ENCODE measurements around the gene FKBP10.
"Not testable (repeated sequence)": the region's sequence is repeated elsewhere in the genome, so short reads cannot be mapped to it uniquely, and the experiment has no call there.

DNA sequence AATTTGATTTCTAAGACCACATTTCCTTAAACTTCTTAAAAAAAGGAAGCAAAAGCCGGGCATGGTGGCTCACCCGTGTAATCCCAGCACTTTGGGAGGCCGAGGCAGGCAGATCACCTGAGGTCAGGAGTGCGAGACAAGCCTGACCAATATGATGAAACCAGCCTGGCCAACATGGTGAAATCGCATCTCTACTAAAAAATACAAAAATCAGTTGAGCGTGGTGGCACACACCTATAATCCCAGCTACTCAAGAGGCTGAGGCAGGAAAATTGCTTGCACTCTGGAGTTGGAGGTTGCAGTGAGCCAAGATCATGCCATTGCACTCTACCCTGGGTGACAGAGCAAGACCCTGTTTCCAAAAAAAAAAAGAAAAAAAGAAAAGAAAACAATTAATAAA lies 28.0 kb downstream of the FKBP10 start:
- not testable (repeated sequence) for TF ChIP-seq ESRRG (CRISPR knock-in tag; IDR thresholded peaks at IDR 0.05); ZFP30 (CRISPR knock-in tag; IDR thresholded peaks at IDR 0.05); ZNF565 (CRISPR knock-in tag; conservative IDR thresholded peaks at IDR 0.05; ENCODE audit: low read depth); POU6F1 (CRISPR knock-in tag; IDR thresholded peaks at IDR 0.05; ENCODE audit: borderline replicate concordance, low read depth); ISL1 (CRISPR knock-in tag; IDR thresholded peaks at IDR 0.05); TOX (CRISPR knock-in tag; IDR thresholded peaks at IDR 0.05; ENCODE audit: borderline replicate concordance); ARNTL (CRISPR knock-in tag; IDR thresholded peaks at IDR 0.05; ENCODE audit: borderline replicate concordance, low read depth); CSRNP3 (CRISPR knock-in tag; IDR thresholded peaks at IDR 0.05); GLIS3 (CRISPR knock-in tag; IDR thresholded peaks at IDR 0.05); TCF4 (CRISPR knock-in tag; IDR thresholded peaks at IDR 0.05; ENCODE audit: borderline replicate concordance); ZNF70 (CRISPR knock-in tag; IDR thresholded peaks at IDR 0.05); BACH2 (CRISPR knock-in tag; IDR thresholded peaks at IDR 0.05; ENCODE audit: borderline replicate concordance)
- TF ChIP-seq, protein P1, sequence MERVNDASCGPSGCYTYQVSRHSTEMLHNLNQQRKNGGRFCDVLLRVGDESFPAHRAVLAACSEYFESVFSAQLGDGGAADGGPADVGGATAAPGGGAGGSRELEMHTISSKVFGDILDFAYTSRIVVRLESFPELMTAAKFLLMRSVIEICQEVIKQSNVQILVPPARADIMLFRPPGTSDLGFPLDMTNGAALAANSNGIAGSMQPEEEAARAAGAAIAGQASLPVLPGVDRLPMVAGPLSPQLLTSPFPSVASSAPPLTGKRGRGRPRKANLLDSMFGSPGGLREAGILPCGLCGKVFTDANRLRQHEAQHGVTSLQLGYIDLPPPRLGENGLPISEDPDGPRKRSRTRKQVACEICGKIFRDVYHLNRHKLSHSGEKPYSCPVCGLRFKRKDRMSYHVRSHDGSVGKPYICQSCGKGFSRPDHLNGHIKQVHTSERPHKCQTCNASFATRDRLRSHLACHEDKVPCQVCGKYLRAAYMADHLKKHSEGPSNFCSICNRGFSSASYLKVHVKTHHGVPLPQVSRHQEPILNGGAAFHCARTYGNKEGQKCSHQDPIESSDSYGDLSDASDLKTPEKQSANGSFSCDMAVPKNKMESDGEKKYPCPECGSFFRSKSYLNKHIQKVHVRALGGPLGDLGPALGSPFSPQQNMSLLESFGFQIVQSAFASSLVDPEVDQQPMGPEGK (CRISPR knock-in tag; IDR thresholded peaks at IDR 0.05; ENCODE audit: borderline replicate concordance), result not testable (repeated sequence)
